ENCODE results near the gene LYPD8.

The LYPD8 gene

DNA sequence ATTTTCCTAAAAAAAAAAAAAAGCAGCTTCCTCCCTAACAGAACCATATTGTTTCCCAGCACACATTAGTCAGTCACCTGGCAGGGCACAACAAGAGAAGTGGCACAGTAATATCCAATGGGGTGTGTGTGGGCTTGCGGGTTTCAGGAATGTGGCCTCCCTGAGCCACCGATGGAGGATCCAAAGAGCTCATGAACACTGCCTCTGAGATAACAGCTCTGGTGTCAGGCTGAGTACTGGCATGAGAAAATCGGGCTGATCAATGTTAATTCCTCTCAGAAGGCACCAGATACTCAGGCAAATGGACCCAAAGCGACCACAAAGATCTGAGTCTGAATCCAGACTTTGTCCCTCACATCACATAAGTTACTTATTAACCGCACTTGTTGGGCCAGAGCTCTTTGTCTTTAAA is 2.2 kb upstream of the LYPD8 start:
- no peak for DNase-seq (ENCODE audit: low spot score)

DNA sequence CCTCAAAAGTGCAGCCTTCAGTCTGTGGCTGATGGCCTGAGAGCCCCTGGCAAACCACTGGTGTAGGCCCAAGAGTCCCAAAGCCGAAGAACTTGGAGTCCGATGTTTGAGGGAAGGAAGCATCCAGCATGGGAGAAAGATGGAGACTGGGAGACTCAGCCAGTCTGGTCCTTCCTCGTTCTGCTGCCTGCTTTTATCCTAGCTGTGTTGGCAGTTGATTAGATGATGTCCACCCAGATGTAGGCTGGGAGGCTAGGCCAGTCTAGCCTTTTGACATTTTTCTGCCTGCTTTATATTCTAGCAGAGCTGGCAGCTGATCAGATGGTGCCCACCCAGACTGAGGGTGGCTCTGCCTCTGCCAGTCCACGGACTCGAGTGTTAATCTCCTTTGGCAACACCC is 1.1 kb upstream of the LYPD8 start:
- no peak for DNase-seq (ENCODE audit: low spot score)

DNA sequence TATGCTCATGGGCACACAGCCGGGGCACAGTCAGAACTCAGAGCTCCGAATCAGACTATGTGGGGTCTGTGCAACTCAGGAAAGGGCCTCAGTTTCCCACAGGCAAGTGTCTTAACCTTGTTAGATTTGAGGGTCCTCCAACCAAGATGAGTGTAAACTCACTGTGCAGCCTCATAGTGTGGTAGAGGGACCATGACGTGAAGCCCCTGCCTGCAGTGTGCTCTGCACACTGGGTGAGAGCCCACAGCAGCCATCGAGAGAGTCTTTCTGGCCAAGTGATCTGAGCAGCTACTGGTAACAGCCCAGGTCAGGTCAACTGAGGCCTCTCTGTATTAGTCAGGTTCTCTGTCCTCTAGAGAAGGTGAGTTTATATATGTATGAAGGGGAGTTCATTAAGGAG is 592 bp upstream of the LYPD8 start:
- DNase-seq (ENCODE audit: low spot score) = no peak

DNA sequence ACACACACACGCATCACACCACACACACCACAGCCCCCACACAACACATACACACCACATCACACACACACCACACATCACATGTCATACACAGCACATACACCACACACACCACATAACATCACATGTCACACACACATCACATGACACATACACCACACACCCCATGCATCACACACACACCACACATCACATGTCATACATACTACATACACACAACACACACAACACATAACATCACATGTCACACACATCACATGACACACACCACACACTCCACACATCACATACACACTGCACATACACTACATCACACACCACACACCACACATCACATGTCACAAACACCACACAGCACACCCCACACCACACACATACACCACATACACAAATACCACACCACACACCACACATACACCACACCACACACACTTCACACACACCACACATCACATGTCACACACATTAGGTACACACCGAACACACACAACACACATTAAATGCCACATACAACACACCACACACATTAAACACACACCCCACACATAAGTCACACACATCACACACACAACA is 1.8 kb downstream of the LYPD8 start:
- no peak for DNase-seq (ENCODE audit: low spot score)

DNA sequence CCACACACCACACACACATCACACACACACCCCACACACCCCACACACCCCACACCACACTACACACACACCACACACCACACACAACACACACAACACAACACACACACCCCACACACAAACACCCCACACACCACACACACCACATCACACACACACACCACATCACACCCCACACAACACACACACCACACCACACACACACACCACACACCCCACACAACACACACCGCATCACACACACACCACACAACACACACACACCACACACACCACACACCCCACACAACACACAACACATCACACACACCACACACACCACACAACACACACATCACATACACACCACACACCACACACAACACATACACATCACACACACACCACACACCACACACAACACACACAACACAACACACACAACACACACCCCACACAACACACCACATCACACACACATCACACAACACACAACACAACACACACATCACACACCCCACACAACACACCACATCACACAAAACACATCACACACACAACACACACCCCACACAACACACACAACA is 2.4 kb downstream of the LYPD8 start:
- DNase-seq (ENCODE audit: low spot score) = no peak

DNA sequence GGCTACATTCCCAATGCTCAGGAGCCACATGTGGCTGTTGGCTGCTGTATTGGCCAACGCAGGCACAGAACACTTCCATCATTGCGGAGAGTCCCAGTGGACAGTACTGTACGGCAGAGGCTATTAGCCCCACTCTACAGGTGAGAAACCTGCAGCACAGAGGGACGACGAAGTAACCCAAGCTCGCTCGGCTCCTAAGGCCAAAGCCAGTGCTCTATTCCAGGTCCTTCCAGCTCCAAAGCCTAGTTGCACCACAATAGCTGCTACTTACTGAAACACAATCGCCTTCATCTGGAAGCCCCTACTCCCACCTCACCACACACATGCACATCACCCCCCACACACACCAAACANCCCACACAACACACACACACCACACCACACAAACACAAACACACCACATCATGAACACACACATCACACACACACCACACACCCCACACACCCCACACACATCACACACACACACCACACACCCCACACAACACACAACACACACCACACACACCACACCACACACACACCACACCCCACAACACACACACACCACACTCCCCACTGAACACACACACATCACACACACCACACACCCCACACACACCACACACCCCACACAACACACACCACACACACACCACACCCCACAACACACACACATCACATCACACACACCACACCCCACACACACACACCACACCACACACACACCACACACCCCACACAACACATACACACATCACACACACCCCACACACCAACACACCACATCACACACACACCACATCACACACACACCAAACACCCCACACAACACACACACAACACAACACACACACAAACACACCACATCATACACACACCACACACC is 3.2 kb downstream of the LYPD8 start:
- DNase-seq (ENCODE audit: low spot score) = no peak

DNA sequence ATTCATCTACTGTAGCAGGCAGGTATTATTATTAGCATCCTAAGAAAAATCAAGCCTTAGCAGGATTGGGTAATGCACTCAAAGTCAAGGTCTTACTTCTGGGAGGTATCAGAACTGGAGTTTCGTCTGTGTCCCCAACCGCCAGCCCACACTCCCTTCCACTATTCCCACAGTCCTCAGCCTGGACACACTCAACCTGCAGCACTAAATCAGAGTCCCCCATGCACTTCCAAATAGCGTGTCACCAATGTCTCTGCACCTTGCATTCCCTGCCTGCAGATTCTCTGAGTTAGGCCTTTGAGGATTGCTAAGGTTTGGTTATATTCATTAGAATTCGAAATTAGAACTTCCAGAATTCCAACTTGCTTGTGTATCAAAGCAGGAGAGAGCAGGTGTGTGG is 3.9 kb downstream of the LYPD8 start:
- no peak for DNase-seq (ENCODE audit: low spot score)

DNA sequence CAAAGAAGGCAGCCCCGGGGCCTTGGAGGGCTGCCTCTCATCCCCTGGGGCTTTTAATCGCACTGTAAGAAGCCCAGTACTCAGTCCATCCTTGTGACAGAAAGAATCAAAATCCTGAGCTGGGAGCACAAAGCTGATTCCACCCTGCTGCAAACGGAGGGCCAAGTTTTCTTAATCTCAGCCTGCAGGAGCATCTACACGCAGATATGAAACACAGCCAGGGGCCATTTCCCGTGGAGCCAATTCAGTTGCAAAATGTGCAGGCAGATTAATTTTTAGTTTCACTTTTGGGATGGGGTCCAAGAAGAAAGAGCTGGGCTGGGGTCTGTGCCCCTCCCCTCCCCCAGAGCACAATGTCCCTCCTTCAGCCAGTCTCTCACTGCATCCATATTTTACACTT is 4.4 kb downstream of the LYPD8 start:
- DNase-seq (ENCODE audit: low spot score) = no peak

DNA sequence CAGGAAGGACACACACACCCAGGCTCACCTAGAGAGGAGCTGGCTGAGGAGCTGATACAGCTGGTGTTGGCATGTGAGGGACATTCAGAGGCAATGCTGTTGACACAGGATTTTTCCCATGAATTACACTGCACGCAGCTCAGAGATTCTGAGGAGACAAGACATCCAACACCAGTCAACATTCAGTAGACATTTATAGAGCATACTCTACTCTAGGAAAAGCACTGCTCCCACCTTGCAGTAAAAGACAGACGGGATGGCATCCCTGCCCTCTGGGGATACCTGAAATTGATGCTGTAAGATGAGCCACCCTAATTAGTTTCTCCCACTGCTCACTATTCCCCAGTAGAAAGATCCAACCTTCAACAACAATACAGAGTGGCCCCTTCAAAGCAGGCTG is 5.1 kb downstream of the LYPD8 start:
- no peak for DNase-seq (ENCODE audit: low spot score)

DNA sequence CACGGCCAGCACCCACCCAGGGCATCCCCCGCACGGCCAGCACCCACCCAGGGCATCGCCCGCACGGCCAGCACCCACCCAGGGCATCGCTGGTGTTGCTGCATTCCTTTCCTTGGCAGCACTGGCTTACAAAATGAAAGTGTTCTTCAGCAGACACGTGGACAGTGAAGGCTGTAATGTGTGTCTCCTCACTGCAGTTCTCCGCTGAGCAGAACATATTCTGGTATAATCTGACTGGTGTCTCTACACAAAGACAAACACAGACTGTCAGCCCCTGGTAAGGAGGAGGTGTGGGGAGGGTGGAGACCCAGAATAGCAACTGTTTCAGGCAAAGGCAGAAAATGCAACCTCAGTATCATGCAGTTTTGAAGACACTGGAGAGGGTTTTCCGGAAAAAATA is 7.3 kb downstream of the LYPD8 start:
- DNase-seq (ENCODE audit: low spot score) = no peak

DNA sequence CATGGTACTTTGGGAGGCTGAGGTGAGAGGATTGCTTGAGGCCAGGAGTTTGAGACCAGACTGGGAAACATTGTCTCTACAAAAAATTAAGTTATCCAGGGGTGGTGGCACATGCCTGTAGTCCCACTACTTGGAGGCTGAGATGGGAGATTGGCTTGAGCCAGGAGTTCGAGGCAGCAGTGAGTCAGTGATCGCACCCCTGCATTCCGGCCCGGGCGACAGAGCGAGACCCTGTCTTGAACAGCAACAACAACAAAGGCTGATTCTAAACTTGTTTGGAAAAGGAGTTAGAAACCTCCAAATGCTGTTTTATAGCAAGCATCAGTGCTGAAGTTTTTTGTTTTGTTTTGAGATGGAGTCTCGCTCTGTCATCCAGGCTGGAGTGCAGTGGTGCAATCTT is 14.7 kb downstream of the LYPD8 start:
- DNase-seq (ENCODE audit: low spot score) = no peak

DNA sequence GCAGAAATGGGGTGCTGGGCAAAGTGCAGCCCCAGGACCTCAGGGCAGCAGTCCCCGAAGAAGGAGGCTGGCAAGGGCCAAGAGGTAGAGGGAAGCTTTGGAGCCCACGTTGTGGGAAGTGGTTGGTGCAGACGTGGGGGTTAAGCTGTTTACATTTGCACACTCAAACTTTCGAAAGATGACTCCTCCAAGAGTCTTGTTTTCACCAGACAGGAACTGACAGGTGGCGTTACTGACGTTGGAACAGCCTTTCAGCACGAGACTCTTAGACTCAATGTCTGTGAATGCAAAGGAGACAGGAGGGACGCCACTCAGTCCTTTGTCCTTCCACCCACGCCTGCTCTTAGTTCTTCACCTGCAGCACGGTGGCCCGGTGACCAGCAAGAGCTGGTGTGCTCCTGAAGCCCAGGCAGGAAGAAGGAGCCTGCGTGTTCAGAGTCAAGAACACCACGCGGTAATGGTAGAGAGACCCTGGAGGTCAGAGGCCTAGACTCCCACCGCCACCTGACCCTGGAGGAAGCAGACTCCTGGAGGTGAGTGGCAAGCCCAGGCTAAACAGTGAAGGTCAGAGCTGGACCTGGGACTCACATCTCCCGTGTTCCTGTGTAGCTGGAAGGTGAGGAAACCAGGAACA is 15.9 kb downstream of the LYPD8 start:
- no peak for DNase-seq (ENCODE audit: low spot score)

DNA sequence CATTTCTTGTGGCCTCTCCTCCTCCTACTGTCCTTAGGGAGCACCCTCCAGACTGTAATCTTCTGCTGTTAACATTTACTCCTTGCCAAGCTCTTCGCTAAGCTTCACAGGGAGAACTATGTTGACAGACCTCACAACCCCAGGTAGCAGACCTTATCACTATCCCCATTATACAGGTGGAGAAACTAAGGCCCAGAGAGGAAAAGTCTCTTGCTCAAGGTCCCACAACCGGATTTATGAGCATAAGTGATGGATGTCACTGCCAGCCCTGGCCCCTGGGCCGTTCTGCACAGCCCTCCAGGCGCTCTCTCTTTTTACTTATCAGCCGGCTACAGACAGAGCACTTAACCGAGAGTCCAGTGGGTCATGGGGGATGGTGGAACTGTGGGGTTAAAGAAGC is 18.1 kb downstream of the LYPD8 start:
- DNase-seq (ENCODE audit: low spot score) = no peak

DNA sequence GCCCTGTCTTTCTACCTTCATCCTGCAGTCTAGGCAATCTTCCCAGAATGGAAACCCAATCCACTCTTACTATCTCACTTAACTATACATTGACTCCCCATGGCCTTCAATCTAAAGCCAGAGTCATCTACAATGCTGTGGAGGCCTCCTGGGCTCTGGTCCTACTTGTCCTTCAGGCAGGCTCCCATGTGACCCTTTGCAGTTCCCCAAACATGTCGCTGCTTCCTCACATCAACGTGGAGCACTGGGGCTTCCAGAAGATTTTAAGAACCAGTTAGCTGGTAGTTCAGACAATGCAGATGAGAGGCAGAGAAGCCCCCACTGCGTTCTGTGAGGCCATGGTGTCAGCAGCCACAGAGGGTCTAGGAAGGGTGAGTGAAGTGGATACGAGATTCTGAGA is 18.6 kb downstream of the LYPD8 start:
- no peak for DNase-seq (ENCODE audit: low spot score)

DNA sequence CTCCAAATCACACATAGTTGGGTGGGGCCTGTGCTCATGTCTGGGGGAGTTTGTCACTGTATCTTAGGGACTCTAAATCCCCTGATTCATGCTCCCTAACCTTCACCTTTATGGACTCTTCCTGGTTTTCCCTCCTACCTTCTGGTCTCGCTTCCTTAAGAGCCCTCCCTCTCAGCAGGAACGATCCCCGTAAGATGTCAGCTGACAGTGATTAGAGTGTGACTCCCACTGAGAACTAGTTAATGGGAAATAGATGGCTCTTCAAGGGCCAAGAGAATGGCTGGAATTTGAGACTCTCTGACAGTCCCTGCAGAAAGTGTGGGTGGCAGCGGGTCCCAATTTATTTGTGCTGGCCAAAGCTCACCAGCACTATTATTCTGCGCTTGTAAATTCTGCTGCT is 22.0 kb downstream of the LYPD8 start:
- DNase-seq (ENCODE audit: low spot score) = no peak

DNA sequence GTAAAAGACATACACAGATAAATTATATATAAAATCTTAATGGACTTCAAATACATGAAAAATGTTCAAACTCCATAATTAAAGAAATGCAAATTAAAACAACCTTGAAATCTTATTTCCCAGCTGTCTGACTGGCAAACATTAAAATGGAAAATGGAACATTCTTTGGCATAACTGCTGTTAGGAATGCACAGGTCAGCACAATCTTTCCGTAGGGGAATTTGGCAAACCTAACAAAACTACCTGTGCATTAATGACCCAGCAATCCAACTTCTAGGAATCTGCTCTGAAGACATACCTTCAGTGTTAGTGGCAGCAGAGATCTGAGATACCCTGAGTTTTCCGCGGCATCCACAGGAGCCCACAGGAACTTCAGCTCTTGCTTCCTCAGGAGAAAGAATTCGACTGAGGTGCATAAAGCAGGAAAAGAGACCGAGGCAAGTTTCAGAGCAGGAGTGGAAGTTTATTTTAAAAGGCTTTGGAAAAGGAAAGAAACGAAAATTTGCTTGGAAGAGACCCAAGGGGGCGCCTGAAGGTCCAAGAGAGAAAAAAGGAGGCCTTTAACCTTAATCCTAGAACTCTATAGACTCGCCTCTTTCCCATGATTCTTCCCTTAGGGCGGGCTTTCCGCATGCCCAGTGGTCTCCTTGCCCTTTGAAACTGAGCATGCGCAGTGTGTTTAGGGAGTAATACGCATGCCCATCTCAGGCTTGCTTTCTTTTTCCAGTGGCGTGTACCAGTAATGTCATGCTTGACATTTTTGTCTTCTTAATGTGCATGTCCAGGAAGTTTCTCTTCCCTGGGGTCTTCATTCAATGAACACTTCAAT is 24.8 kb downstream of the LYPD8 start:
- DNase-seq (ENCODE audit: low spot score) = no peak

DNA sequence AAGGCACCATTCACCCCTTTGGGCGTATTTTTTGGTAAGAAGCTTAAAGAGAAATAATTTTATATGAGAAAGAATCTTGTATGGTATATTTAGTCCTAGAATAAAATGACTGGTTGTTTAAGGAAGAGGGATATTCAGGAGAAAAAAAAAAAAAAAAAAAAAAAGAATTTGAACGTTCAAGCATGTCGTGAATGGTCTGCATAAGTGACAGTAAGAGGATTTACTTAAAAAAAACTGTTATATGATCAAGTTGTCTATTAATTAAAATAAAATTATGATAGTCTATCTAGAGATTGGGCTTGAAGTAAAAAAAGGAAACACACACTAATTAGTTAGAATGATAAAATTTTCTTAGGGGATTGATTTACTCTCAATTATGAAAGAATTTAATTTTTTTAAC is 41.3 kb downstream of the LYPD8 start:
- DNase-seq (ENCODE audit: low spot score) = no peak

DNA sequence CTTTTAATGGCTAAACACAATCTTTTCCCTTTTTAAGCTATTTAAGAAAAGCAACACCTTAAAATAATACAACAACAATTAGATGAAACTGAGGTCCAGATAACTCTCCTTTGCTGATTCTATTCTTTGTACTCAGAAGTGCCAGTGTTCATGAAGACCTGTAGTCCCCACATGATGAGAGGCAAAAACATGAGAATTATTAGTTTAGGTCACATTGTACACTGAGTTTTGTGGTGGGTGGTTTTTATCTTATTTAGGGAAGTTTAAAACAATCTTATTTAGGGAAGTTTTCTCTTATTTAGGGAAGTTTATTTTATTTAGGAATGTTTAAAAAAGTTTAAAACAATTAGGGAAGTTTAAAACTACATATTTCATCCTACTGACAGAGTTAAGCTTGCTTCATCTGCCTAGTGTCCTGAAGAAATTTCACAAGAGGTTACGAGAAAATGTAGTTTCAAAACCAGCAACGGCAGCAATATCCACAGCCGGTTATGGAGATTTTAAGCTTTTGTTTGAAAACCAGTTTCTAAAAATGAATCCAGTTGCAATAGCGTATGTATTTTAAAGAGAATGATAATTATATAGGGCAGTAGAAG is 45.2 kb downstream of the LYPD8 start:
- no peak for DNase-seq (ENCODE audit: low spot score)

DNA sequence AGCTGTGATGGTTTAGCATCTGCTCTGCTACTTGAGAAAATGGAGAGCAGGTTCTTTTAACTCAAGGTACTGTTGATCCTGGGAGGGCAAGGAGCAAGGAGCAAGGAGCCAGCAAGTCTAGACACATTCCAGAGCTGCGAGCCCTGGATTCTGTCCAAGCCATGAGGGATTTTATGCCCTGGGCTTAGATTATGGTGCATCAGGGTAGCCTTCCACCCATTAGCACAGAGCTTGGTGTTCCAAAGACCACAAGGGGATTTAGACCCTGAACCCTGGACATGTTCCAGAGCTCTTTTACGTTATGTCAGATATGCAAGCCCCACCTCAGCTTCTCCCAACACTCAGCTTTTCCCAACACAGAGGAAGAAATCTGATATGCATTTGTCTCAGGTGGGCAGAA is 51.0 kb downstream of the LYPD8 start:
- no peak for DNase-seq (ENCODE audit: low spot score)

DNA sequence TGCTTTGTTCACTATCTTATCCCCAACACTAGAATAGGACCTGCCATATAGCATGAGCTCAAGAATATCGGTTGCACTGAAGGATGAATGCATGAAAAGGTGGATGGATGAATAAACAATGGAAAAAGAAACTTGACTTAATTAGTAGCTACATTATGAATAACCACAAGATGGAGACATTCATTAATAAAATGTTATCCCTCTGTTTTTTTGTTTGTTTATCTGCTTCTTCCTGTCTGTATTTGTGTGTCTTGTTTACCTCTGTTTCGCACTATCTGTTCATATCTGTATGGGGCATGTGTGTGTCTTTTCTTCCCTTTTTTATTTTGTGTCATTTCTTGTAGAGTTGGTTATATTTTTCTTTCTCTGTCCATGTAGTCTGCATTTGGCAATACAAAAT is 51.9 kb downstream of the LYPD8 start:
- no peak for DNase-seq (ENCODE audit: low spot score)

DNA sequence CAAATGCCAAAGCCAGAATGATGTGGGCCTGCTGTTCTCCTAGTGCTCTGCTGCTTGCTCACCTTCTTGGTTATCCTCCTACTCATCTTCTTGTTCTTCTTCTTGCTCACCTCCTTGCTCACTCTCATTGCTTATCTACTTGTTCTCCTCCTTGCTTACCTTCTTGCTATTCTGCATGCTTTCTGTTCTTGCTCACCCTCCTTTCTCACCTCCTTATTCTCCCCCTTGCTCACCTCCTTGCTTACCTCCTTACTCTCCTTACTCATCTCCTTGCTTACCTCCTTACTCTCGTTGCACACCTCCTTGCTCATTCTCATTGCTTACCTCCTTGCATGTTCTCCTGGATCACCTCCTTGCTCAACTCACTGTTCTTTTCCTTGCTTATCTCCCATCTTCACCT is 52.8 kb downstream of the LYPD8 start, which contains the start of gene OR14I1:
Gene OR14I1 (minus strand): TSS at position 53 of the 400 bp plus-strand sequence.
- no peak for DNase-seq (ENCODE audit: low spot score)

DNA sequence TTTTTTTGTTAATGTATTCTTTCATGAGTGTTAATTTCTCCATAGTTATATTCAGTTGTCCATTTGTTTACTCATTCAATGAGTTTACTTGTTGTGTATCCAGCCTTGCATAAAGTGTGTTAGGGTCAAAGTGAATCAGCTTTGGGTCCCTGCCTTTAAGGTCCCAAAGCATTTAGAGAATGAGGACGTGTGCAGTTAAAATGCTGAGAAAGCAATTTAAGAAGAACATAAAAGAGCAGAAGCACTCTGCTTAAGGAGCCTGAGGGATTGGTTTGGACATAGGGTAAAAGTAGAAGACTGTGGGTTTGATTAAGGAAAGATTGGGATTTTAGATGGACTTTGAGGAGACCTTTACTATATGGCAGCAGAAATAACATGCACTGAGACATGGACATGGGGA is 56.5 kb downstream of the LYPD8 start:
- DNase-seq (ENCODE audit: low spot score) = no peak

All from hepatic stellate cell (primary cell).